SK-N-SH (cell line): ENCODE data around the gene GNAZ.

Source experiments
- CHD2 ChIP-seq: fragments of 150-350 bp; IDR thresholded peaks from 2 replicates; pipeline ENCODE4 v1.6.1; 2018; ENCODE audit warnings: low read length; ENCODE audit not compliant: partially characterized antibody
- CTCF ChIP-seq: fragments of 200-600 bp; sonication (generic); IDR thresholded peaks from 2 replicates; pipeline ENCODE4 v1.6.1; 2017; ENCODE audit warnings: antibody characterized with exemption, mild to moderate bottlenecking, moderate library complexity
- FOSL2 ChIP-seq: IDR thresholded peaks from 2 replicates; pipeline ENCODE4 v1.4.0; 2012; ENCODE audit warnings: low read depth, mild to moderate bottlenecking, moderate library complexity, borderline replicate concordance
- GABPA ChIP-seq: IDR thresholded peaks from 2 replicates; pipeline ENCODE4 v1.4.0; 2012; ENCODE audit warnings: low read depth, mild to moderate bottlenecking
- IRF3 ChIP-seq: fragments of 150-350 bp; IDR thresholded peaks from 2 replicates; pipeline ENCODE4 v1.6.1; 2016; ENCODE audit warnings: mild to moderate bottlenecking, low read depth, low read length
- JUND ChIP-seq: IDR thresholded peaks from 2 replicates; pipeline ENCODE4 v1.4.0; 2012
- MEF2A ChIP-seq: IDR thresholded peaks from 2 replicates; pipeline ENCODE4 v1.4.0; 2012; ENCODE audit warnings: low read depth, borderline replicate concordance
- PBX3 ChIP-seq: IDR thresholded peaks from 2 replicates; pipeline ENCODE4; 2012
- POLR2AphosphoS5 ChIP-seq: IDR thresholded peaks from 2 replicates; pipeline ENCODE4 v1.6.1; 2012; ENCODE audit warnings: low read depth, low read length
- RAD21 ChIP-seq: IDR thresholded peaks from 2 replicates; pipeline ENCODE4 v1.6.1; 2012; ENCODE audit warnings: mild to moderate bottlenecking, low read length
- REST ChIP-seq: IDR thresholded peaks from 2 replicates; pipeline ENCODE4 v1.6.1; 2012; ENCODE audit warnings: mild to moderate bottlenecking, low read depth, low read length, moderate library complexity
- RFX5 ChIP-seq: IDR thresholded peaks from 2 replicates; pipeline ENCODE4 v1.6.1; 2012; ENCODE audit warnings: mild to moderate bottlenecking, improper control_type of control experiment, low read length
- TEAD4 ChIP-seq: IDR thresholded peaks from 2 replicates; pipeline ENCODE4 v1.4.0; 2012; ENCODE audit warnings: mild to moderate bottlenecking, borderline replicate concordance; ENCODE audit not compliant: insufficient read depth
- USF1 ChIP-seq: IDR thresholded peaks from 2 replicates; pipeline ENCODE4 v1.4.0; 2012; ENCODE audit warnings: low read depth, borderline replicate concordance

GRCh38 chr22:23085785-23086184, 15.5 kb downstream of the GNAZ start:
- TF ChIP-seq POLR2AphosphoS5: no peak
- TF ChIP-seq CTCF: no peak
- no peak for TF ChIP-seq FOSL2
- TF ChIP-seq IRF3: no peak
- no peak for TF ChIP-seq GABPA
- no peak for TF ChIP-seq JUND
- TF ChIP-seq USF1: no peak
- TF ChIP-seq TEAD4: no peak
- TF ChIP-seq RFX5: no peak
- TF ChIP-seq MEF2A: no peak
- no peak for TF ChIP-seq CHD2
- no peak for TF ChIP-seq REST
- no peak for TF ChIP-seq RAD21
- TF ChIP-seq PBX3: no peak
